Stimulated activated CD4-positive, alpha-beta T cell treated with anti-CD3 and anti-CD28 coated beads, Interleukin-15, amount 100 ng/mL, for 48 hours (primary cell): ENCODE data around the gene SCNN1A.

Experiments
- DNase-seq, 2 donors: peaks; one replicate each; pipeline ENCODE4 v3.0.0-alpha.2; 2020; ENCODE audit warnings: low read depth in 2 of 2

The SCNN1A gene

DNA sequence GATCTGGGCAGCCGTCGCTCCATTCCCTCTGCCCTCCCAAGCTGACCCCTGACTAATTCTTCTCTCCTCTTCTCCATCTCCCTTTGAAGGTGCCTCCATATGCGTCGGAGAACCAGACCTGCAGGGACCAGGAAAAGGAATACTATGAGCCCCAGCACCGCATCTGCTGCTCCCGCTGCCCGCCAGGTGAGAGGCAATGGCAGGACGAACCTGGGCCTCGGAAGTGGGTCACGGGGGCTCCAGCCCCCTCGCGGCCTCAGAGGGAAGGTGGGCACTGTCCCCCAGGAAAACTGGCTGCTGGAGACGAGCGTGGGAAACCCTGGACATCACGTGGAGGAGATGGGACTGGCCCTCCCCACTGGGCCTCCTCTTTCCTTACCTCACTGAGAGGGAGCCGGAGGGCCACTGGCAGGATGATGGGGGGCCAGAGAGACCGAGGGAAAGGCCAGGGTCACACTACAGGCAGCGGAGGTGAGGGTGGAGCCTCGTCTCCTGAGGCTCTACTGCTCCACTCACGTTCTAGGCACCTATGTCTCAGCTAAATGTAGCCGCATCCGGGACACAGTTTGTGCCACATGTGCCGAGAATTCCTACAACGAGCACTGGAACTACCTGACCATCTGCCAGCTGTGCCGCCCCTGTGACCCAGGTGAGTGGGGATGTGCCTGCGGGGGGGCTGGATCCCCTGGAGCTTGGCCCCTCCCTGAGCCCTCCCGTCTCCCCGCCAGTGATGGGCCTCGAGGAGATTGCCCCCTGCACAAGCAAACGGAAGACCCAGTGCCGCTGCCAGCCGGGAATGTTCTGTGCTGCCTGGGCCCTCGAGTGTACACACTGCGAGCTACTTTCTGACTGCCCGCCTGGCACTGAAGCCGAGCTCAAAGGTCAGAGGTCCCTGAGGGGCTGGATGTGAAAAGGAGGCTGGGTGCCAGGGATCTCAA is 9.4 kb upstream of the SCNN1A start:
- DNase-seq, result no peak

DNA sequence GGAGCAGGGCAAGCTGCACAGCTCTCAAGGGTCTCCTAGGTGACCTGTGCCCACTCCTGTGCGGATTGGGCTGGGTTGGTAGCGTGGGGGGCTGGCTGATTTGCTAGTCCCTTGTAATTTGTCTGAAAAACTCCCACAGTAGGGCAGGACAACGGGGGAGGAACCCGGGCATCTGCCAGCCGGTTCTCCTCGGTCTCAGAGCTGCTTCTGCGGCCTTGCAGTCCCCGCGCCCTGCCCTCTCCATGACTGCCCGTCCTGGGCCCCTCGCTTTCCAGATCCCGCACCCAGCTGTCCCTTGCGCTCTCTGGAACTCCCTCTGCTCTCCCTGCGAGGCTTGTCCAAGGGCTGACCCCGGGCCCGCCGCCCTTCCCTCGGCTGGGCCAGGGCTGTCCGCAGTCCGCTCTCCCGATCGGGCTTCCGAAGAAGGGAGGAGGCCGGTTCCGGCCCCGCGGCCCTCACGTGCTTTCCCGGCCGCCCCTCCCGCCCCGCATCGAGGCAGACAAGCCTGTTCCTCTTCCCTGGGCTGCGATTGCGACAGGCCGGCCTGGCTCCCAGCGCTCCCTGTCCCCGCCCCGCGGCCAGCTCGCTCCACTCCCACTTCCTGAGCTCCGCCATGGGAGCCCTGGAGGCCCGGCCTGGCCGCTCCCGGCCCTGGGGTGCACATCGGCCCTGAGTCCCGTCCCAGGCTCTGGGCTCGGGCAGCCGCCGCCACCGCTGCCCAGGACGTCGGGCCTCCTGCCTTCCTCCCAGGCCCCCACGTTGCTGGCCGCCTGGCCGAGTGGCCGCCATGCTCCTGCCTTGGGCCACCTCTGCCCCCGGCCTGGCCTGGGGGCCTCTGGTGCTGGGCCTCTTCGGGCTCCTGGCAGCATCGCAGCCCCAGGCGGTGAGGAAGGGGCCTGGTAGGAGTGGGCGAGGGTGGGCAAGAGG is 8.5 kb upstream of the SCNN1A start, which contains the start of gene LTBR:
TSS of gene LTBR (plus strand) at position 591 of the 927 bp plus-strand sequence. CDS start at position 788, 197 bp downstream.
- no peak for DNase-seq

DNA sequence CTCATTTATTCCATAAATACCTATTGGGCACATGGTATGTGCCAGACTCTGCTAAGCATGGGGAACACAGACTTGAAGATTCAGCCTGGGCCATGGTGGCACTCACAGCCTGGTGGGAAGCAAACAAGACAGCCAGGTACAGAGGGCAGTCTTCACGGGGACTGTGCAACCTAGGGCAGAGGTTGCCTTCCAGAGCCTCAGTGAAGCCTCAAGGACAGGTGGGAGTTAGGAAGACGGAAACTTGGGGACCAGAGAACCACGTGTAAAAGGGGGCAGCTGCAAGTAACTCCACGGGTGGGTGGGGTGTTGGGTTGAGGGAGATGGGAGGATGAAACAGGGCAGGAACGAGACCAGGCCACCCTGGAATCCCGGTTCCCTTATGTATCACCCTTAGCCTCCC is 7.6 kb upstream of the SCNN1A start:
- DNase-seq, result no peak

DNA sequence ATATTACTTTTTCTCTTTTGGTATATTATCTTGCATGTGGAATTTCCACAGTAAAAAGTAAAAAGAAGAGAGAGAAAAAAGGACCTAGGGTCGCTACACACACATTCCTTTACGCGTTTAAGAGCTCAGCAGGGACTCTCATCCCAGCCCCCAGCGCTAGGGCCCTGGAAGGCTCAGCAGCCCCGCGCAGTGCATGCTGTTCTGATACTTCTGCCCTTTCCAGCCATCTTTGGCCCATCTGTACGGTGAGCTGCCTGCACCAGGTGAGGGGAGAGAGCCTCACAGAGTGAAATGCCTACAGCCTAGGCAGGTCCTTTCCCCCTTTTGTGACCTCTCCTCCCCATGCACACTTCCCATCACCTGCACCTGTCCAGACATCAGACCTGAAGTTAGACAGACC is 7.0 kb upstream of the SCNN1A start:
- DNase-seq, result no peak

DNA sequence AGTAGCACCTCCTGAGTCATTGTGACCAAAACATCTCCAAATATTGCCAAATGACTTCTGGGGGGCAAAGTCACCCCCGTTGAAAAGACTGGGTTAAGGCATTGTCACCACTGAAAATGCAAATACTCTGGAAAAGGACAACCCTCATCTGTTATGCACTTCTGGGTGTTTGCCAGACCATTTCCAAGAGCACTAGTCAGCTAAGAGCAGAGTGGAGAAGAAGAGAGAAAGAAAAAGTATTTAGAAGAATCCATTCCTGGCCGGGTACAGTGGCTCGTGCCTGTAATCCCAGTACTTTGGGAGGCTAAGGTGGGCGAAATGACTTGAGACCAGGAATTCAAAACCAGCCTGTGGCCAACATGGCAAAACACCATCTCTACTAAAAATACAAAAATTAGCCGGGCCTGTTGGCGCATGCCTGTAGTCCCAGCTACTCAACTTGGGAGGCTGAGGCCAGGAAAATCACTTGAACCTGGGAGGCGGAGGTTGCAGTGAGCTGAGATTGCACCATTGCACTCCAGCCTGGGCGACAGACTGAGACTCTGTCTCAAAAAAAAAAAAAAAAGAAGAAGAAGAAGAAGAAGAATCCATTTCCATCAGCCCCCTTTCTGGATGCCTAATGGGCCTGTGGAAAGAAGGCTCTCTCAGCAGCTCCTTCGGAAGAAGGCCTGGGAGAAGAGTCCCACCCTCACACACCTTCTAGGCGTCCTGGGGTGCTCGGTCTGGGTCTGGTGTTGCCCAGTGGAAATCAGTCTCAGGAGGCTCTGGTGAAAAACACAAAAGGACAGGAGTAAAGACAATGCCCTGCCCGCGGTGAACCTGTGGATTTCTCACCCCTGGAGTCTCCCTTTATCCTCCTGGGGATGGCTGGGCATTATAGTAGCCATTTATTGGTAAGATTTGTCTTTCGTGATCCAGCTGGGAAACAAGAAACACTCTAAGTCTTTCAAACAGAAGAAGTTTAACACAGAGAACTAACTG is 5.1 kb upstream of the SCNN1A start:
- DNase-seq, result no peak

- DNase-seq, result no peak
Observed at GRCh38 chr12:6378709-6379472, 3.5 kb upstream of the SCNN1A start.

GRCh38 chr12:6377667-6377994 is 2.3 kb upstream of the SCNN1A start:
- no peak for DNase-seq

- DNase-seq, result no peak
Observed at GRCh38 chr12:6376870-6377666, 1.7 kb upstream of the SCNN1A start.

DNA sequence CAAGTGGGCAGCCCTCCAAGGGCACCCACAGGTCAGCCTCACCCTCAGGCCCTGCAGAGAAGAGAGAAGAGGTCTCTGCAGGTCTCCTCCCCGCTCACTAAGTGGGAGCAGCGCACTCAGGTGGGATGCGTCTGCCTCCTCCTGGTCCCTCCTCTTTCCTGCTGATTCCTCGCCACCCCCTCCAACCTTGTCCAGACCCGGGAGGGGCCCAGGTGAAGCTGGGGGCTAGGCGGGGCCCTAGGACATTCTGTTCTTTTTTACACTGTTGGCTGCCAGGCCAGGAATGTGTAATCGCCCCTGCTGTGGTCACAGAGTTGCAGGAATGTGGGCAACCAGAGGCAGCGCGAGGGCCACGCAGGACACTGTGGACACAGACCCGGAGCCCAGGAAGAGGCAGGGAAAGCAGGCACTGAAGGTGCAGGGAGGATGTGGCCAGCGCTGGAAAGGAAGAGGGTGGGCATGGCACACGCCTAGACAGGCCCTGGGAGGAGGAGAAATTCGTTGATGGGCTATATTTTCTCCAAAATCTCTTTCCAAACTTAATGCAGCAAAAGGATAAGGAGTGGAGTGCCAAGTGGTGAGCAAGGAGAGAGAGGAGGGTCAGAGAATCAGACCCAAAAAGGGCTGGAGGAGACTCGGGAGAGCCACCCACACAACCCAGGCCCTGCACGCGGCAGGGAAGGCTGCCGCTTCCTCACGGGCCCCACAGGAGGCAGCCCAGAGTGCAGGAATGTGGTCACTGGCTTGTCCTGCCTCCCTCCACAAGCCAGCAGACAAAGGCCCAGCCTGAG is 911 bp upstream of the SCNN1A start:
- no peak for DNase-seq

- DNase-seq, result no peak
Observed at GRCh38 chr12:6374786-6375160, 590 bp downstream of the SCNN1A start.

- DNase-seq, result no peak
Observed at GRCh38 chr12:6374028-6374785, 1.2 kb downstream of the SCNN1A start.

DNA sequence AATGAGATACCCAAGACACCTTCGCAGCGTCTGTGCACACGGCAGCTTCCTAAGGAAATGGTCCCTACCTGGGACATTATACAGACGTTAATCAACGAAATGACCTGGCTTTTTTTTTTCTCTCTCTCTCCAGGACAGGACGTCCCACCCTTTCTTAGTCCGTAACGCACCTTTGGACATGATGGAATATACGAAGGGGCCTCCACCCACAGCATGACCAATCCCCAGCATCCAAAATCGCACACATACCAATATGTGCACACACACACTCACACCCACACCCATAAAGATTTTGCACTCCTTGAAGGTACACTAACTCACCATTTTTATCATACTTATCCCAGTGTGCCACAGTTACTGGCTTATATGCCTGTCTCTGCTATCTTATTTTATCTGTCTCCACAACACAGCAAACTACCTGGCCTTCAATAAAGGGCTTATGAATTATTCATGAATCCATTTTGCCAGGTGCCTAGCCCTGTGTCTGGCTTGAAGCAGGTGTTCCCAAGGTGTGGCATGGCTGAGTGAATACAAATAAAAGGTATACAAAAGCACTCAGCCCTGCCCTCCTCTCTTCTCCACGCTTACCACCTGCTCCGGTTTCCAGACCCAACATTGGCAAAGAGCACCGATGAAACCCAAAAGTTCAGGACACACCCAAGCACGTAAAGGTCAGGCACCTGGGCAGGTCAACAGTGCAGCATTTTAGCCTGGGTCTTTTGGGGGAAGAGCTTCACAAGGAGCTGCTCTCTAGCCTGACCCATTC is 2.2 kb downstream of the SCNN1A start:
- no peak for DNase-seq

DNA sequence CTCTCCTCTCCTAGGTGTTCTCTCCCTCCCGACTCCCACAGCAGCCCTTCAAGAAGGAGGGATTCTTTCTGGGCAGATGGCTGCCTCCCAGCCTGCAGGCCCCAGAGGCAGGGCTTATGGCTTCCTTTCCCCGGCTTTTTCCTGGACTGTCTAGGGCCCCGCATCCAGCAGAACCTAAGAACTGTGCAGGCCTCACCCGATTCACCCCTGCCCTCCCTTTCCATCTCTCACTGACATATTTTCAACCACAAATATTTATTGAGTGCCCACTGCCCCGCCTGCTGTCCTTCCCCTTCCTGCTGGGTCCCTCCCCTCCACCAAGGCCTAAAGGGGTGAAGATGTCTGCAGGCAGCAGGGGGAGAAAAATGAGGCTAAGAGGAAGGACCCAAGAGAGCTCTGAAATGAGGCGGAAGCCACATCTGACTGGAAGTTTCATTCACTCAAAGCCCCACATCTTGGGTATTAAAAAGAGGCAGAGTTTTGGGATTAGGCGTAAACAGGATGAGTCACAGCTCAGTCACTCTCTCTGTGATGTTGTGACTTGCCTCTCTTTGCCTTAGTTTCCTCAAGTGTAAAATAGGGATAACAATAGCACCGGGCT is 2.9 kb downstream of the SCNN1A start:
- peak in 1 of 2 donors; percentile 22 for DNase-seq

DNA sequence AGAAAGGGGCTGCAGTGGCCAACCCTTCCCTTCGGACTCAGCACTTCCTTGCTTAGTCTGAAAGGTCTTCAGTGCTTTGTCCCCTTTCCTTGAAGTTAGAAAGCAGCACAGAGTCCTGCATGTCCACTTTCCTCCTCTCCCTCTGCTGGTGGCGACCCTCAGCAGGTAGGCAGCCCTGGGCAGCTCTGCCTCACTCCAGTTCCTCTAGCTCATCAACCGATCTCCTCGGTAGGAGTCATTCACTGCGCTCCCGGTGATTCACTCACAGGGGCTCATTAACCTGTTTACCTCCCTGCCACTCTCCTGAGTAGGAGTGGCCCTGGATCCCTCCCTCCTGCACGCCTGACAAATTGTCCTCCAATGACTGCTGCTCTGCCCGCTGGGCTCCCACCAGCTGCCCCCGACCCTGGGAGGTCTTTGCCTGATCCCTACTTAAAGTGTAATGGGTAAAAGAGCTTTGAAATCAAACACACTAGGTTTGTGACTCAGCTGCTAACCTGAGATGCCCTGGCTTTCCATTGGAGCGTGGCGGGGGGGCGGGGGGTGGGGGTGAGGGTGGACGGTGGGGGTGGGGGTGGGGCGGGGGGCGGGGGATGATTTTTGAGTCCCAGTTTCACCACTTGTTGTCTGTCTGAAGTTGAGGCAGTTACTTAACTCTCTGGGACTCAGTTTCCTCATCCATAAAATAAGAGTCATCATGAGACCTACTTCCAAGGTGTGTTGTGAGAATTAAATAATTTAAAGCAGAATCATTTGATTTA is 4.2 kb downstream of the SCNN1A start:
- DNase-seq, result no peak

DNA sequence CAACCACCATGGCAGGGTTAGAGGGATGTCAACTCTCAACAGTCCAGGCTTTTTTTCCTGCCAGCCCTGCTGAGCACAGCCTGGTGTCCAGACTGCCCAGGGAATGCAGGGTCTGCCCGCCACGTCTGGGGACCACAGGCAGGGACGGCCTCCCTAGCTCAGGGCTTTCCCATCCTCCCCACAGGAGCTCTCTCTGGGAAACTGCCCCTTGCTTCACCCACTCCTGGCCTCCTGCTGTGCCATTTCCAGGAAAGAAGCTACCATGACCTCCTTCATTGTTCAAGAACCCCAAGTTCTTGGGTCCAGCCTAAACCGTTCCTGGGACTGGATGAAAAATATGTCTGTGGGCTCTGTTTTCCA is 4.8 kb downstream of the SCNN1A start:
- DNase-seq, result no peak

DNA sequence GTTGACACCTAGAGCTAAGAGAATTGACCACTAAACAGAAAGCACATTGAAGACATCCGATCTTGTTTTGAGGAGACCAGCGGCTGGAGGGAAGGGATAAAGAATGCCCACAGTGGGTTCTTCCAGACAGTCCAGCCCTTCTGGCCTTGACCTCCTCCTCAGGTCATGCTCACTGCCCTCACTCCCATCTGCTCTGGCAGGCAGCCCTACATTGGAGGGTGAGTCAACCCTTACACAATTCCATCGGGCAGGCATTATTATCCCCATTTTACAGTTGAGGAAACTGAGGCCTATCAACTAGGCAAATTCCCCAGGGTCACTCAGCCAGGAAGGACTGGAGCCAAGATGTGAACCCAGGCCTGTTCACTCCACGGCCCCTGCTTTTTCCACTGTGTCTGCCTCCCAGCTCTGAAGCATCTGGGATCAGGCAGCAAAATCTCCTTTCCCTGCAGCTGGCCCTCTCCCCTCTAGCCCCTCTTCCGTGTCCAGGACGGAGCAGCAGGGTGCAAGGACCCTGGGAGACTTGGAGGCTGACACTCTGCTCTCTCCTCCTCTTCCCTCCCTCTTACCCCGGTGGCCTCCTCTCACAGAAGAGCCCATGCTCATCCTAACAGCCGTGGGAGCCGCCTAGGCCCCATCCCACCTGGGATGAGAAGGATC is 5.3 kb downstream of the SCNN1A start:
- DNase-seq, result no peak
